ENCODE measurements around the gene CTNND2. TPM values are rescaled to one million over a fixed set of nuclear protein-coding genes. Genes with fewer than 3 reads are reported as not detected.

CTNND2 gene
- total RNA-seq, 4 donors from 2014 or later: 0.04 TPM; not detected in 3

DNA sequence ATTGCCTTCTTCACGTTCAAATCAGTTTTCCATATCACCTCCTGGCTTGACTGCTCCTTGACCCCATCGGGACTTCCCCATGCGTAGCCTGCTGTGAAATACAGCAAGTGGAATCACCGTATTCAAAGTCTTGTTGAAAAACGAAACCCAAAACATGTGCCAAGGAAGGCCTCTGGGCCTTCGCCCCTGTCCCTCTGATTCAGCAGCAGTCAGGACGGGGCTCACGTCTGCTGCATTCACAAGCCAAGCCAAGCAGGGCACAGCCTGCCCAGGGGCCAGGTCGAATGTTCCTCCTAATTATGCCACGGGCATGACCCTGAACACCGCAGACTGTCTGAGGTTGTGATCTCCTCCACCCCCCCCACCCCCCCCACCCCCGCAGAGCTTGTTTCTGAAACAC, 960 bp upstream of the CTNND2 start:
- Histone ChIP-seq H3K4me3 (no peak overlapping the region), H3K27ac (no peak overlapping the region), H3K27me3 (peaks cover 7 to 29% (median 26%) of the 10 kb centered on the region in 3 donors), H3K9me3 (no peaks in the 10 kb centered on the region), H3K4me1 (no peaks in the 10 kb centered on the region), H3K36me3 (no peaks in the 10 kb centered on the region)
- no peak for TF ChIP-seq POLR2A (IDR thresholded peaks at IDR 0.05)
- TF ChIP-seq, protein P1, sequence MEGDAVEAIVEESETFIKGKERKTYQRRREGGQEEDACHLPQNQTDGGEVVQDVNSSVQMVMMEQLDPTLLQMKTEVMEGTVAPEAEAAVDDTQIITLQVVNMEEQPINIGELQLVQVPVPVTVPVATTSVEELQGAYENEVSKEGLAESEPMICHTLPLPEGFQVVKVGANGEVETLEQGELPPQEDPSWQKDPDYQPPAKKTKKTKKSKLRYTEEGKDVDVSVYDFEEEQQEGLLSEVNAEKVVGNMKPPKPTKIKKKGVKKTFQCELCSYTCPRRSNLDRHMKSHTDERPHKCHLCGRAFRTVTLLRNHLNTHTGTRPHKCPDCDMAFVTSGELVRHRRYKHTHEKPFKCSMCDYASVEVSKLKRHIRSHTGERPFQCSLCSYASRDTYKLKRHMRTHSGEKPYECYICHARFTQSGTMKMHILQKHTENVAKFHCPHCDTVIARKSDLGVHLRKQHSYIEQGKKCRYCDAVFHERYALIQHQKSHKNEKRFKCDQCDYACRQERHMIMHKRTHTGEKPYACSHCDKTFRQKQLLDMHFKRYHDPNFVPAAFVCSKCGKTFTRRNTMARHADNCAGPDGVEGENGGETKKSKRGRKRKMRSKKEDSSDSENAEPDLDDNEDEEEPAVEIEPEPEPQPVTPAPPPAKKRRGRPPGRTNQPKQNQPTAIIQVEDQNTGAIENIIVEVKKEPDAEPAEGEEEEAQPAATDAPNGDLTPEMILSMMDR (IDR thresholded peaks at IDR 0.05 in 4 of 5, conservative IDR thresholded peaks at IDR 0.05 in 1 of 5): no peak
- ATAC-seq (no peak), DNase-seq (no peak)
- intact Hi-C loops (cut with DNase I; ENCODE audit: low total_unique reads): no loop called here
- in situ Hi-C loops (cut with MboI; ENCODE audit: low sequenced_read_pairs in 4 of 4): no loop called here

DNA sequence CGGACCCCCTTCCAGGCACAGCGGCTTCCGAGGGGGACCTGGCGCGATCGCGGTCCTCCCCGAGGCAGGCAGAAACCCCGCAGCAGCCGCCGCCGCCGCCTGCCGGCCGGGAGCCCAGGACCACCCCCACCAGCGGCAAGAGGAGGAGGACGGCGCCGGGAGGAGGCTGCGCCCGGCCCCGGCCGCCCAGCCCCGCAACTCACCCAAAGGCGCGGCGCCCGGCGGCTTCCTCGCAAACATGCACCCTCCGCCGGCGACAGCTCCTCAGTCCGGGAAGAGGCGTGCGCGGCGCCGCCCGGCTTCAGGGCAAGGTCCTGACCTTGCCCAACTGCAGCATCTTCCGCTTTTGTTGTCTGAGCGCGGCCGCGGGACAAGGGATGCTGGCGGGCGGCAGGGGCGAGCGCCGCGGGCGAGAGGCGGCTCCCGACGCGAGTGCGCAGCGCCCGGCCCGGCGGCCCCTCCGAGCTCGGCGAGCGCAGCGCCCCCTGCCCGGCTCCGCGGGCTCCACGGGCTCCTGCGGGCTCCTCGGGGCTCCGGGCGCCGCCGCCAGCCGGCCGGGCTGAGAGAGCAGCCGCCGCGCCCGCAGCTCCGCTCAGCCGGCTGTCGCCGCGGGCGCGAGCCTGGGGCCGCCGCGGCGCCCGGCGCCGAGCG, 507 bp downstream of the CTNND2 start:
- ATAC-seq (no peak), DNase-seq (no peak)
- peaks cover 7 to 29% (median 26%) of the 10 kb centered on the region in 3 donors for H3K27me3 ChIP-seq
- H3K9me3 ChIP-seq: no peaks in the 10 kb centered on the region
- no peak overlapping the region for H3K27ac ChIP-seq
- intact Hi-C loops (cut with DNase I; ENCODE audit: low total_unique reads): no loop called here
- no peak for TF ChIP-seq POLR2A (IDR thresholded peaks at IDR 0.05)
- TF ChIP-seq, protein P1 (IDR thresholded peaks at IDR 0.05 in 4 of 5, conservative IDR thresholded peaks at IDR 0.05 in 1 of 5): no peak
- no peaks in the 10 kb centered on the region for H3K36me3 ChIP-seq
- no peaks in the 10 kb centered on the region for H3K4me1 ChIP-seq
- H3K4me3 ChIP-seq: no peak overlapping the region
- in situ Hi-C loops (cut with MboI; ENCODE audit: low sequenced_read_pairs in 4 of 4): no loop called here

DNA sequence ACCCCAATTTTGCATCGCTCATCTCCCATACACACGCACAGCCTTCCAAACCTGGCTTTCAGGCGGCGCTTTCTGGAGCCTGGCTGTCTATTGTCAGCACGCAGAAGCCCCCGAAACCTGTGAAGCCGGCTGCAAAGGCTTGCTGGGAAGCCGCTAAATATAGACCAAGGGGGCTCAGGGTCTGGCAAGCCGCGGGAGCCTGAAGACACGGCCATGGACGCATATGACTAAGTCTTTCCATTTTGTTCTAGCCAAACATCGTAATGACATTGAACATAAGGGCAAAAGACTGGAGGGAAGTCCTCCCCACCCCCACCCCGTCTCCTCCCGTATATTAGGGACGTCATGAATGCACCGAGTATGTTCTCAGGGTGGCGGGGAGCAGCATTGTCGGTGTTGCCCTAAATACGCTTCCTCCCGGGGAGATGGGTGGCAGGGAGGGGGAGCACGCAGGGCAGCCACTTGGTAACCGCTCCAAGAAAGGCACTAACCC, 1.1 kb downstream of the CTNND2 start:
- no peak for TF ChIP-seq POLR2A (IDR thresholded peaks at IDR 0.05)
- TF ChIP-seq, protein P1 (IDR thresholded peaks at IDR 0.05 in 4 of 5, conservative IDR thresholded peaks at IDR 0.05 in 1 of 5): no peak
- Histone ChIP-seq H3K4me3 (no peak overlapping the region), H3K27ac (no peak overlapping the region), H3K9me3 (no peaks in the 10 kb centered on the region), H3K36me3 (no peaks in the 10 kb centered on the region), H3K27me3 (peaks cover 7 to 29% (median 26%) of the 10 kb centered on the region in 3 donors), H3K4me1 (no peaks in the 10 kb centered on the region)
- ATAC-seq (no peak), DNase-seq (no peak)
- in situ Hi-C loops (cut with MboI; ENCODE audit: low sequenced_read_pairs in 4 of 4): no loop called here
- intact Hi-C loops (cut with DNase I; ENCODE audit: low total_unique reads): no loop called here

DNA sequence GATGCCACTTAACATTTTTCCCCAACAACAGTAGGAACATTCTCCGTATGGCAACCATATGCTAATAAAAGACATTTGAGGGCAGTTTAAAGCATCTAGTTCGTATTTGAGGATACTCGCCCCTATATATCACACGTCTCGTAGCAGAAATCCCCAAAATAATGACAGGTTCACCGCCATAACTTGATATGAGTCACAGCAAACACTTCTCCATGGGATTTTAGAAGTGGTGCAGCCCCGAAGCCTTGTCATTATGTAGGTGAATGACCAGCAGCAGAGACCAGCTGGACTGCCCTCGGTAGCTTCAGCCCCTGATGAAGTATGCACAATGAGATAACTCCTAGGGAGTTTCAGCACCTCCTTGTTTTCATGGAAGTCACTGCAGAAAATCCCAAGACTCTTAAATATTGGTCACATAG, 2.0 kb downstream of the CTNND2 start:
- peaks cover 7 to 29% (median 26%) of the 10 kb centered on the region in 3 donors for H3K27me3 ChIP-seq
- ATAC-seq: no peak
- H3K4me3 ChIP-seq: no peak overlapping the region
- H3K27ac ChIP-seq: no peak overlapping the region
- no peaks in the 10 kb centered on the region for H3K36me3 ChIP-seq
- no peaks in the 10 kb centered on the region for H3K9me3 ChIP-seq
- in situ Hi-C loops (cut with MboI; ENCODE audit: low sequenced_read_pairs in 4 of 4) (no loop called here), intact Hi-C loops (cut with DNase I; ENCODE audit: low total_unique reads) (no loop called here)
- DNase-seq: no peak
- TF ChIP-seq, protein P1 (IDR thresholded peaks at IDR 0.05 in 4 of 5, conservative IDR thresholded peaks at IDR 0.05 in 1 of 5): no peak
- TF ChIP-seq POLR2A (IDR thresholded peaks at IDR 0.05): no peak
- no peaks in the 10 kb centered on the region for H3K4me1 ChIP-seq
